ENCODE data around the gene ZNF45.
"Not testable (repeated sequence)": the region's sequence is repeated elsewhere in the genome, so short reads cannot be mapped to it uniquely, and the experiment has no call there.

ZNF45 gene

GRCh38 chr19:43883864-43884263 lies 51.2 kb downstream of the ZNF45 start, which contains the start of gene ZNF404:
Gene ZNF404, minus strand, starts transcription at chr19:43883964.
- no peak within 1 kb of the TSS for H3K27ac ChIP-seq (replicated peaks)
- no peaks in the 10 kb centered on the region for H3K27me3 ChIP-seq (ENCODE audit: insufficient read depth, poor library complexity, severe bottlenecking)
- TF ChIP-seq, protein P1, sequence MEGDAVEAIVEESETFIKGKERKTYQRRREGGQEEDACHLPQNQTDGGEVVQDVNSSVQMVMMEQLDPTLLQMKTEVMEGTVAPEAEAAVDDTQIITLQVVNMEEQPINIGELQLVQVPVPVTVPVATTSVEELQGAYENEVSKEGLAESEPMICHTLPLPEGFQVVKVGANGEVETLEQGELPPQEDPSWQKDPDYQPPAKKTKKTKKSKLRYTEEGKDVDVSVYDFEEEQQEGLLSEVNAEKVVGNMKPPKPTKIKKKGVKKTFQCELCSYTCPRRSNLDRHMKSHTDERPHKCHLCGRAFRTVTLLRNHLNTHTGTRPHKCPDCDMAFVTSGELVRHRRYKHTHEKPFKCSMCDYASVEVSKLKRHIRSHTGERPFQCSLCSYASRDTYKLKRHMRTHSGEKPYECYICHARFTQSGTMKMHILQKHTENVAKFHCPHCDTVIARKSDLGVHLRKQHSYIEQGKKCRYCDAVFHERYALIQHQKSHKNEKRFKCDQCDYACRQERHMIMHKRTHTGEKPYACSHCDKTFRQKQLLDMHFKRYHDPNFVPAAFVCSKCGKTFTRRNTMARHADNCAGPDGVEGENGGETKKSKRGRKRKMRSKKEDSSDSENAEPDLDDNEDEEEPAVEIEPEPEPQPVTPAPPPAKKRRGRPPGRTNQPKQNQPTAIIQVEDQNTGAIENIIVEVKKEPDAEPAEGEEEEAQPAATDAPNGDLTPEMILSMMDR (IDR thresholded peaks at IDR 0.05; ENCODE audit: insufficient read depth, low read length) = no peak
- no peak for TF ChIP-seq POLR2AphosphoS5 (IDR thresholded peaks at IDR 0.05; ENCODE audit: low read depth)
- no peak for DNase-seq (ENCODE audit: low read depth in 1 of 2, low spot score in 1 of 2)
- no peak within 1 kb of the TSS for H3K4me3 ChIP-seq (replicated peaks; ENCODE audit: insufficient read depth, low read length)

- no peak overlapping the region for H3K4me3 ChIP-seq (replicated peaks; ENCODE audit: insufficient read depth, low read length)
- no peak for TF ChIP-seq REST (IDR thresholded peaks at IDR 0.05; ENCODE audit: insufficient replicate concordance, low read depth)
- no peak for TF ChIP-seq GABPA (IDR thresholded peaks at IDR 0.05; ENCODE audit: low read depth)
- TF ChIP-seq POLR2AphosphoS5 (IDR thresholded peaks at IDR 0.05; ENCODE audit: low read depth) = no peak
- no peak for TF ChIP-seq SPI1 (IDR thresholded peaks at IDR 0.05; ENCODE audit: borderline replicate concordance, low read depth)
- TF ChIP-seq, protein P1 (IDR thresholded peaks at IDR 0.05; ENCODE audit: insufficient read depth, low read length) = no peak
- no peak for DNase-seq (ENCODE audit: low read depth in 1 of 2, low spot score in 1 of 2)
- no peak overlapping the region for H3K27ac ChIP-seq (replicated peaks)
- no peaks in the 10 kb centered on the region for H3K27me3 ChIP-seq (ENCODE audit: insufficient read depth, poor library complexity, severe bottlenecking)
These were observed 54.6 kb downstream of the ZNF45 start for GRCh38 chr19:43880483-43880882.

DNA sequence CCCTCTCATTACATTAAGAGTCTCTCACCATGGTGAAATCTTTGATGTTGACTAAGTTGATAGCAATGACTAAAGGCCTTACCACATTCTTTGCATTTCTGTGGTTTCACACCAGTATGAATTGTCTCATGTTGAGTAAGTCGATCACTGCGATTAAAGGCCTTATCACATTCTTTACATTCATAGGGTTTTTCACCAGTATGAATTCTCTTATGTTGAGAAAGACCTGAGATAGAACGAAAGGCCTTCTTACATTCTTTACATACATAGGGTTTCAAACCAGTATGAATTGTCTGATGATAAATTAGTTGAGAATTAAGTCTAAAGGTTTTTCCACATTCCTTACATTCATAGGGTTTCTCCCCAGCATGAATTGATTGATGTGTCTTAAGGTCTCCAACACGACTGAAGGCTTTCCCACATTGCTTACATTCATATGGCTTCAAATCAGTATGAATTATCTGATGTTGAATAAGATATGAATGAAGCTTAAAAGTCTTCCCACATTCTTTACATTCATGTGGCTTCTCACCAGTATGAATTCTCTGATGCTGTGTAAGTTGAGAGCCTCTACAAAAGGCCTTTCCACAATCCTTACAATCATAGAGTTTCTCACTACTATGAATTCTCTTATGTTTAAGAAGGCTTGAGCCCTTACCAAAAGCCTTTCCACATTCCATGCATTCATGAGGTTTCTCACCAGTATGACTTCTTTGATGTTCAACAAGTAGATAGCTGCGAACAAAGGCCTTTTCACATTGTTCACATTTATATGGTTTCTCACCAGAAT lies 62.3 kb downstream of the ZNF45 start:
- no peaks in the 10 kb centered on the region for H3K27me3 ChIP-seq (ENCODE audit: insufficient read depth, poor library complexity, severe bottlenecking)
- DNase-seq (ENCODE audit: low read depth in 1 of 2, low spot score in 1 of 2) = no peak
- no peak overlapping the region for H3K27ac ChIP-seq (replicated peaks)
- H3K4me3 ChIP-seq (replicated peaks; ENCODE audit: insufficient read depth, low read length) = no peak overlapping the region
- TF ChIP-seq GABPA (IDR thresholded peaks at IDR 0.05; ENCODE audit: low read depth) (no peak), REST (IDR thresholded peaks at IDR 0.05; ENCODE audit: insufficient replicate concordance, low read depth) (no peak), POLR2AphosphoS5 (IDR thresholded peaks at IDR 0.05; ENCODE audit: low read depth) (no peak), SPI1 (IDR thresholded peaks at IDR 0.05; ENCODE audit: borderline replicate concordance, low read depth) (no peak)
- TF ChIP-seq, protein P1 (IDR thresholded peaks at IDR 0.05; ENCODE audit: insufficient read depth, low read length) = no peak

GRCh38 chr19:43866923-43867322 lies 68.2 kb downstream of the ZNF45 start:
- not testable (repeated sequence) for H3K27ac ChIP-seq (replicated peaks); DNase-seq (ENCODE audit: low read depth in 1 of 2, low spot score in 1 of 2); H3K4me3 ChIP-seq (replicated peaks; ENCODE audit: insufficient read depth, low read length); H3K27me3 ChIP-seq (ENCODE audit: insufficient read depth, poor library complexity, severe bottlenecking)

Measured in HL-60 (cell line).